ENCODE measurements around the gene TEX14.
"Not testable (repeated sequence)": the region's sequence is repeated elsewhere in the genome, so short reads cannot be mapped to it uniquely, and the experiment has no call there.

TEX14 gene

DNA sequence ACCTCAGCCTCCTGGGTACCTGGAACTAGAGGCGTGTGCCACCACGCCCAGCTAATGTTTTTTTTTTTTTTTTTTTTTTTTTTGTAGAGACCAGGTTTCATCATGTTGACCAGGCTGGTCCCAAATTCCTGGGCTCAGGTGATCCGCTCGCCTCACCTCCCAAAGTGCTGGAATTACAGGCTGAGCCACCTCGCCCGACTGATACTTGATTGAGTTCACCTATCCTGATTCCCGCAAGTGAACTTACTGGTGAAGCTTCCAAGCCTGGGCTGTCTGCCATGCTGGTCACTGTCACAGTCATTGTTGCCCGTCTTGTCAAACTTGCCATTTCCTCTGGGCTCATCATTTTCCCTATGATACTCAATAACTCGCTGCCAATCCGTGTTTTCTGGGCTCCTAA is 106.3 kb downstream of the TEX14 start:
- Histone ChIP-seq H3K27me3 (ENCODE audit: control insufficient read depth, insufficient read depth, low read length) (no peaks in the 10 kb centered on the region), H3K4me1 (ENCODE audit: control insufficient read depth, insufficient read depth, low read length) (no peaks in the 10 kb centered on the region), H3K36me3 (ENCODE audit: control insufficient read depth, insufficient read depth, low read length) (no peaks in the 10 kb centered on the region), H3K9me3 (ENCODE audit: control insufficient read depth, insufficient read depth, low read length) (no peaks in the 10 kb centered on the region), H3K4me3 (ENCODE audit: low read length) (no peak overlapping the region), H3K27ac (ENCODE audit: low read length) (no peak overlapping the region)
- DNase-seq (ENCODE audit: low read depth, low spot score), result no peak
- no CpG with 5 or more reads among the region's 10 CpGs for WGBS (ENCODE audit: insufficient coverage, insufficient read length)

DNA sequence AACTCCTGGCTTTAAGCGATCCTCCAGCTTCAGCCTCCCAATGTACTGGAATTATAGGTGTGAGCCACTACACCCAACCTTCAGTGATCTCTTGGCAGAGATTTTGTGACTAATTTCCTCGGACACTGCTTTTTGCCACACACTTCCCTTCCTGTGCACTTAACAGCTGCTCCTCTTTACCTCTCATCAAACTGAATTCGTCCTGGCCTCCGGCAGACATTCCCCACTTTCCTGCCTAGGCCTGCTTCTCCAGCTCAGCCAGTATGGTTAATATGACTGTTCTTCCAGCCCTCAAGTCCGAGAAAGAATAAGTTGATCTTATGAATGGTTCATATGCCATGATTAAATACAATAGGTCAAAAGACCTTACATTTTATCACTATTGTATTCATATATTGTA is 108.4 kb downstream of the TEX14 start:
- H3K27ac ChIP-seq (ENCODE audit: low read length), result no peak overlapping the region
- DNase-seq (ENCODE audit: low read depth, low spot score), result no peak
- no peaks in the 10 kb centered on the region for H3K4me1 ChIP-seq (ENCODE audit: control insufficient read depth, insufficient read depth, low read length)
- WGBS (ENCODE audit: insufficient coverage, insufficient read length), result no CpG with 5 or more reads among the region's 5 CpGs
- no peaks in the 10 kb centered on the region for H3K36me3 ChIP-seq (ENCODE audit: control insufficient read depth, insufficient read depth, low read length)
- H3K27me3 ChIP-seq (ENCODE audit: control insufficient read depth, insufficient read depth, low read length), result no peaks in the 10 kb centered on the region
- no peak overlapping the region for H3K4me3 ChIP-seq (ENCODE audit: low read length)
- H3K9me3 ChIP-seq (ENCODE audit: control insufficient read depth, insufficient read depth, low read length), result no peaks in the 10 kb centered on the region

DNA sequence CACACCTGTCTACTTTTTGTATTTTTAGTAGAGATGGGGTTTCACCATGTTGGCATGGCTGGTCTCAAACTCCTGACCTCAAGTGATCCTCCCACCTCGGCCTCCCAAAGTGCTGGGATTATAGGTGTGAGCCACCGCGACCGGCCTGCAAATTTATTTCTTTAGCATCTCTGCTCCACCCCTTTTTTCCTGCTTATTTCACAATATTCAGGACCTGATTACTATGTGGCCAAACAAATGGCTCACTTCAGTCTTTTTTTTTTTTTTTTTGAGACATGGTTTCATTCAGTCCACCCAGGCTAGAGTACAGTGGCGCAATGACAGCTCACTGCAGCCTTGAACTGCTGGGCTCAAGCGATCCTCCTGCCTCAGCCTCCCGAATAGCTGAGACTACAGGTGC is 109.1 kb downstream of the TEX14 start:
- H3K27ac ChIP-seq (ENCODE audit: low read length); H3K4me3 ChIP-seq (ENCODE audit: low read length); H3K4me1 ChIP-seq (ENCODE audit: control insufficient read depth, insufficient read depth, low read length); DNase-seq (ENCODE audit: low read depth, low spot score); H3K9me3 ChIP-seq (ENCODE audit: control insufficient read depth, insufficient read depth, low read length); H3K36me3 ChIP-seq (ENCODE audit: control insufficient read depth, insufficient read depth, low read length); H3K27me3 ChIP-seq (ENCODE audit: control insufficient read depth, insufficient read depth, low read length): not testable (repeated sequence)
- WGBS (ENCODE audit: insufficient coverage, insufficient read length), result no CpG with 5 or more reads among the region's 7 CpGs

DNA sequence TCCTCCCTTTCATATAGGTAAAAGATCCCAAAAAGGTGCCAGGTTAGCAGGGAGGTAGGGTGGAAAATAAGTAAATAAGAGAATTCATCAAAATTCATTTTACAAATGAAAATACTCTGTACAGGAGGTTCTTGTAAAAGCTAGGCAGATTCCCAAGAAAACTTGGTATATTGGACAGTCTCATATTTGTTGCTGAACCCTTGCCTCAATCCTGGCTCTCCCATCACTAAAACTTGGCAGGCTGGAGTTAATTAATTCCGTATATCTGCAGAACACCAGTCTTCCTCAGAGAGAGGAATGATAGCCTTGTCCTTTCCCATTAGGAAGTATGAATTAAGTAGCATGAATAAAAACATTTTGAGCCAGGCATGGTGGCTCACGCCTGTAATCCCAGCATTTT is 111.2 kb downstream of the TEX14 start:
- WGBS (ENCODE audit: insufficient coverage, insufficient read length), result no CpG with 5 or more reads among the region's 2 CpGs
- Histone ChIP-seq H3K27me3 (ENCODE audit: control insufficient read depth, insufficient read depth, low read length) (no peaks in the 10 kb centered on the region), H3K27ac (ENCODE audit: low read length) (no peak overlapping the region), H3K9me3 (ENCODE audit: control insufficient read depth, insufficient read depth, low read length) (no peaks in the 10 kb centered on the region), H3K4me1 (ENCODE audit: control insufficient read depth, insufficient read depth, low read length) (no peaks in the 10 kb centered on the region), H3K36me3 (ENCODE audit: control insufficient read depth, insufficient read depth, low read length) (no peaks in the 10 kb centered on the region), H3K4me3 (ENCODE audit: low read length) (no peak overlapping the region)
- no peak for DNase-seq (ENCODE audit: low read depth, low spot score)

DNA sequence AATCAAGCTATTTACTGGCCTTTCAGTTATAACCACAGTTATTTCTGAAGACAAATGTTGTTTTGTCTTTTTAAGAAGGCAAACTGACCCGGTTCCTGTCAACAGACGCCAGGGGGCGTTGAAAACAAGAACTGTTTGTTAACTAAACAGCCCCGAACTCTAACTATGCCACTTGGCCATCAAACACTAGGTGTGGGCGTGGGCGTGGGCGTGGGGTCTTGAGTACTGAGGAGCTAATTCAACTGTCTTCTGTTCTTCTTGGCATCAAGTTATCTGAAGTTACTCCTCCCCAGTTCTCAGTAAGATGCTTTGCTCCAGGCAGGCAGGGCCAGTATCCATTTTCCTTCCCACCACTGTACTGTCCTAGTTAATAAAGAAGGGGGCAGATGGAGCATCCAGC is 114.1 kb downstream of the TEX14 start:
- H3K36me3 ChIP-seq (ENCODE audit: control insufficient read depth, insufficient read depth, low read length), result no peaks in the 10 kb centered on the region
- no peaks in the 10 kb centered on the region for H3K9me3 ChIP-seq (ENCODE audit: control insufficient read depth, insufficient read depth, low read length)
- H3K4me1 ChIP-seq (ENCODE audit: control insufficient read depth, insufficient read depth, low read length), result no peaks in the 10 kb centered on the region
- no peak overlapping the region for H3K4me3 ChIP-seq (ENCODE audit: low read length)
- no CpG with 5 or more reads among the region's 7 CpGs for WGBS (ENCODE audit: insufficient coverage, insufficient read length)
- no peaks in the 10 kb centered on the region for H3K27me3 ChIP-seq (ENCODE audit: control insufficient read depth, insufficient read depth, low read length)
- H3K27ac ChIP-seq (ENCODE audit: low read length), result no peak overlapping the region
- no peak for DNase-seq (ENCODE audit: low read depth, low spot score)

DNA sequence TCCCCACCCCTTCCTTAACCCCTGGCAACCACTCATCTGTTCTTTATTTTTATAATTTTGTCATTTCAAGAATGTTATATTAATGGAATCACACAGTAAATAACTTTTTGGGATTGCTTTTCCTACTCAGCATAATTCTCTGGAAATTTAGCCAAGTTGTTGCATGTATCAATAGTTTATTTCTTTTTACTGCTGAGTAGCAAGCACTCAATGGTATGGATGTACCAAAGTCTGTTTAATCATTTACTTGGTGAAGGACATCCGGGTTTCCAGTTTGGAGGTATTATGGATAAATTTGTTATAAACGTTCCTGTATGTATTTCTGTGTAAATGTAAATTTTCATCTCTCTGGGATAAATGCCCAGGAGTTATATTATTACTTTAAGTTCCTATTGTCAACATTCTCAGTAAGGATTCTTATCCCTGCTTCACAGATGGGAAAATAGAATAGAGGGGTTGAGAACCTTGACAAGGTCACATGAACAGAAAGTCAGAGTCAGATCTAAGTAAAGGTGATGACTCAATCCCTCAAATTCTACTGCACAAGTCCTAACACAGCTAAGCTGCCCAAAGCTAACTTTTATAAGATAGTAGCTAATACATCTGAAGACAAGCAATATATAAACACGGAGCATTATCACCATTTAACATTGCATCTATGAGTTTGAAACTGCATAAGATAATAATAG is 115.0 kb downstream of the TEX14 start:
- Histone ChIP-seq H3K27ac (ENCODE audit: low read length) (no peak overlapping the region), H3K4me3 (ENCODE audit: low read length) (no peak overlapping the region), H3K36me3 (ENCODE audit: control insufficient read depth, insufficient read depth, low read length) (no peaks in the 10 kb centered on the region), H3K4me1 (ENCODE audit: control insufficient read depth, insufficient read depth, low read length) (no peaks in the 10 kb centered on the region), H3K27me3 (ENCODE audit: control insufficient read depth, insufficient read depth, low read length) (no peaks in the 10 kb centered on the region), H3K9me3 (ENCODE audit: control insufficient read depth, insufficient read depth, low read length) (no peaks in the 10 kb centered on the region)
- DNase-seq (ENCODE audit: low read depth, low spot score), result no peak
- no CpG with 5 or more reads among the region's 3 CpGs for WGBS (ENCODE audit: insufficient coverage, insufficient read length)

DNA sequence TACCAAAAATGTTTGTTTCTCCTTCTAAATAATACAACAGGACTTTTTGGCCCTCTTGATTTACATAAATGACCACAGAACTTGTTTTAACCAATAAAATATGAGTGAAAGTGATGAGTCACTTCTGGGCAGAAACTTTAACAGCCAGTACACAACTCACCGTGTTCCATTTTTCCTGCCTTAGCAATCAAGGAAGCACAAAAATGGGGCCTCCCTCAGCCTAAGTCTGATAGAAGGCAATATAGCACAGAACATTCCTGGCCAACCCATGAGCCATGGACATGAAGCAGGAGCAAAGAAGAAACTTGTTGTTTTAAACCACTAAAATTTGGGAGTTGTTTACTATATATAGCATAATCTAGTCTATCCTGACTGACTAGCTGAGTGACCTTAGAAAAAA is 116.3 kb downstream of the TEX14 start:
- no peaks in the 10 kb centered on the region for H3K9me3 ChIP-seq (ENCODE audit: control insufficient read depth, insufficient read depth, low read length)
- no peaks in the 10 kb centered on the region for H3K27me3 ChIP-seq (ENCODE audit: control insufficient read depth, insufficient read depth, low read length)
- no peak overlapping the region for H3K4me3 ChIP-seq (ENCODE audit: low read length)
- WGBS (ENCODE audit: insufficient coverage, insufficient read length), result no CpG with 5 or more reads among the region's 1 CpG
- DNase-seq (ENCODE audit: low read depth, low spot score), result no peak
- no peaks in the 10 kb centered on the region for H3K36me3 ChIP-seq (ENCODE audit: control insufficient read depth, insufficient read depth, low read length)
- no peaks in the 10 kb centered on the region for H3K4me1 ChIP-seq (ENCODE audit: control insufficient read depth, insufficient read depth, low read length)
- H3K27ac ChIP-seq (ENCODE audit: low read length), result no peak overlapping the region

DNA sequence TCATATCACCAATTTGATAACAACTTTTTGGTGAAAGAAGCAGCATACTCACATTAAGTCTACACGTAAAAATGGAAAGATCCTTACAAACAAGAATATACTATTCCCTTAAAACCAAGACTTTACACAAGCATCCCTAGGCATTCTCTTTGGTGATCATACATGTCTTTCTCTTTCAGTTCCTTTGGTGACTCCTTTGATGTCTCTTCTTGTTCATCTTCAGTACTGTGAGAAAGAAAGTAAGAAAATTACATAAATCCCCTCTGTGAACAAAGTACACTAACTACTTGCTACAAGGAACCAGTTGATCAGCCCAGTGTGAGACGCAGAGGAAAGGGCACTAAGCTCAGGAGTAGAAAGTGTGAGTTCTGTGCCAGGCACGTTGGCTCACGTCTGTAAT is 117.8 kb downstream of the TEX14 start:
- H3K4me1 ChIP-seq (ENCODE audit: control insufficient read depth, insufficient read depth, low read length), result no peaks in the 10 kb centered on the region
- H3K36me3 ChIP-seq (ENCODE audit: control insufficient read depth, insufficient read depth, low read length), result no peaks in the 10 kb centered on the region
- no peak overlapping the region for H3K27ac ChIP-seq (ENCODE audit: low read length)
- no CpG with 5 or more reads among the region's 4 CpGs for WGBS (ENCODE audit: insufficient coverage, insufficient read length)
- H3K9me3 ChIP-seq (ENCODE audit: control insufficient read depth, insufficient read depth, low read length), result no peaks in the 10 kb centered on the region
- DNase-seq (ENCODE audit: low read depth, low spot score), result no peak
- no peaks in the 10 kb centered on the region for H3K27me3 ChIP-seq (ENCODE audit: control insufficient read depth, insufficient read depth, low read length)
- H3K4me3 ChIP-seq (ENCODE audit: low read length), result no peak overlapping the region

DNA sequence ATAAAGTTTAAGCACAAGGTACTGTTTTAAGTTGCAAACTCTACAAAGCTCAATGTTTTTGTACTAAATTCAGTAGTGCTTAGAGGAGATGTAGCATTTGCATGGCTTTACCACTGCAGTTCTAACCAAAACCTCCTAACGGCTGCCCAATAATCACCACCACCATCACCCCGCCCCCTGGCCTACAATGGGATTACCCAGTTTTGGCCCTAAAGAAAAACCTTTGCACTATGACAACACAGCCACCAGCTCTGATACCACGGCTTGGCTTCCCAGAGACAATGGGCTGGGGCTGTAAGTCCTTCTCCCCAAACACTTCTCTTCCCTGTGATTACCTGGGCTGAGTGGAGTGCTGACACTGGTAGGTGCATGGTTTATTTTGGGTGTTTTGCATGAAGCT is 119.0 kb downstream of the TEX14 start:
- no CpG with 5 or more reads among the region's 3 CpGs for whole genome bisulfite sequencing (ENCODE audit: insufficient coverage, insufficient read length)
- H3K27me3 ChIP-seq (ENCODE audit: control insufficient read depth, insufficient read depth, low read length), result no peaks in the 10 kb centered on the region
- no peaks in the 10 kb centered on the region for H3K36me3 ChIP-seq (ENCODE audit: control insufficient read depth, insufficient read depth, low read length)
- H3K27ac ChIP-seq (ENCODE audit: low read length), result no peak overlapping the region
- no peaks in the 10 kb centered on the region for H3K9me3 ChIP-seq (ENCODE audit: control insufficient read depth, insufficient read depth, low read length)
- no peak for DNase-seq (ENCODE audit: low read depth, low spot score)
- H3K4me1 ChIP-seq (ENCODE audit: control insufficient read depth, insufficient read depth, low read length), result peaks cover under 1% of the 10 kb centered on the region; the same call in 1 of the 2 replicates
- no peak overlapping the region for H3K4me3 ChIP-seq (ENCODE audit: low read length)

DNA sequence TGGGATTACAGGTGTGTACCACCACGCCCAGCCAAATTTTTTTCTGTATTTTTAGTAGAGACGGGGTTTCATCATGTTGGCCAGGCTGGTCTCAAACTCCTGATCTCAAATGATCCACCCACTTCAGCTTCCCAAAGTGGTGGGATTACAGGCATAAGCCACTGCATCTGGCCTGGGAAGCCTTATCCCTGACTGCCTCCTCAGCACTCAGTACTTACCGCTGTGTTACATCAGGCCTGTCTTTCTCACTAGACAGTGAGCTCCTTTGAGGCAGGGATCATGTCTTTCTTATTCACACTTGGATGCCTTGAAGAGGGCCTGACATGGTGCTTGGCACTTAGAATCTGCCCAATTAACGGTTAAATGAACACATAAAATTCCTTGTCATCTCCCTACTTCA is 121.1 kb downstream of the TEX14 start:
- H3K27ac ChIP-seq (ENCODE audit: low read length), result no peak overlapping the region
- H3K4me3 ChIP-seq (ENCODE audit: low read length), result no peak overlapping the region
- peaks cover 3% of the 10 kb centered on the region; the same call in 1 of the 2 replicates for H3K4me1 ChIP-seq (ENCODE audit: control insufficient read depth, insufficient read depth, low read length)
- WGBS (ENCODE audit: insufficient coverage, insufficient read length), result no CpG with 5 or more reads among the region's 4 CpGs
- no peaks in the 10 kb centered on the region for H3K27me3 ChIP-seq (ENCODE audit: control insufficient read depth, insufficient read depth, low read length)
- H3K36me3 ChIP-seq (ENCODE audit: control insufficient read depth, insufficient read depth, low read length), result no peaks in the 10 kb centered on the region
- H3K9me3 ChIP-seq (ENCODE audit: control insufficient read depth, insufficient read depth, low read length), result no peaks in the 10 kb centered on the region
- no peak for DNase-seq (ENCODE audit: low read depth, low spot score)

DNA sequence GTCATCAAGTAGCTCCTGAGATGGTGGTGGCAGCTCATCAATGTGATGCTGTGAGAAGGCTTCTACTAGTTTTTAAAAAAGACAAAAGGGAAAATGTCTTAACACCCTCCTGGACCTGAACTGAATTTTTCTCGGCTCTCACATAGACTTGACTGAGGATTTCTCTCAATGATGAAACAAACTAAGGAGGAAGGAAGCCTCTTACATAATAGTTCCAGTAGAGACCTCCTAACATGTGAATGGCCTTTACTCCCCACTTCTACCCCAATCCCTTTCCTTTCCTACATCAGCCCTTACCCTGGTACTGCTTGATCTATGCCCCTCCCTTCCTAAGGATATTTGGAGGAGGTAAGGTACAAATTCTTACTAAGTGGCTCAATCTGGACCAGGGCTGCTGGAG is 122.6 kb downstream of the TEX14 start:
- no peaks in the 10 kb centered on the region for H3K9me3 ChIP-seq (ENCODE audit: control insufficient read depth, insufficient read depth, low read length)
- no CpG with 5 or more reads among the region's 1 CpG for WGBS (ENCODE audit: insufficient coverage, insufficient read length)
- H3K27me3 ChIP-seq (ENCODE audit: control insufficient read depth, insufficient read depth, low read length), result no peaks in the 10 kb centered on the region
- peaks cover 4% of the 10 kb centered on the region; the same call in 1 of the 2 replicates for H3K4me1 ChIP-seq (ENCODE audit: control insufficient read depth, insufficient read depth, low read length)
- H3K36me3 ChIP-seq (ENCODE audit: control insufficient read depth, insufficient read depth, low read length), result no peaks in the 10 kb centered on the region
- no peak overlapping the region for H3K4me3 ChIP-seq (ENCODE audit: low read length)
- no peak overlapping the region for H3K27ac ChIP-seq (ENCODE audit: low read length)
- no peak for DNase-seq (ENCODE audit: low read depth, low spot score)

Measured in iPS DF 6.9 (cell line).